Progenitor cell of endocrine pancreas (in vitro differentiated cells): ENCODE data around the gene HRAS. TPM values are rescaled to one million over a fixed set of nuclear protein-coding genes. Genes with fewer than 3 reads are reported as not detected.

ENCODE experiments used
- DNase-seq: peaks from one replicate; pipeline ENCODE4 v3.0.0; 2021; ENCODE audit warnings: low spot score; ENCODE audit not compliant: unreplicated experiment
- H3K27ac Mint-ChIP-seq: 2 replicates; pipeline ENCODE4 v1.8.0; 2021; ENCODE audit warnings: mild to moderate bottlenecking, moderate library complexity, mixed read lengths
- H3K27me3 Mint-ChIP-seq: 2 replicates; pipeline ENCODE4 v1.8.0; 2021; ENCODE audit warnings: mixed read lengths
- H3K36me3 Mint-ChIP-seq: 2 replicates; pipeline ENCODE4 v1.8.0; 2022; ENCODE audit warnings: mixed read lengths; ENCODE audit not compliant: insufficient read depth
- H3K4me1 Mint-ChIP-seq: 2 replicates; pipeline ENCODE4 v1.8.0; 2021; ENCODE audit warnings: low read depth, mixed read lengths
- H3K4me3 Mint-ChIP-seq: 2 replicates; pipeline ENCODE4 v1.8.0; 2021; ENCODE audit warnings: low read depth, mild to moderate bottlenecking, moderate library complexity, mixed read lengths
- H3K9me3 Mint-ChIP-seq: 2 replicates; pipeline ENCODE4 v1.8.0; 2021; ENCODE audit warnings: low read depth, mixed read lengths
- CTCF ChIP-seq: fragments of 200-600 bp; sonication (generic); IDR thresholded peaks from one replicate; pipeline ENCODE4 v1.5.0; 2021; ENCODE audit warnings: antibody characterized with exemption, mild to moderate bottlenecking; ENCODE audit not compliant: unreplicated experiment
- total RNA-seq: library from RNA; stranded (reverse); gene quantifications from 2 replicates; pipeline ENCODE4 v1.2.1, GENCODE V29; 2021

Gene HRAS
- total RNA-seq, 1 donor from 2014 or later: 61.6 TPM

GRCh38 chr11:494761-495536 lies 40.4 kb downstream of the HRAS start:
- Mint-ChIP-seq H3K27me3 (no peaks in the 10 kb centered on the region), H3K36me3 (peaks cover 22% of the 10 kb centered on the region), H3K4me3 (no peak overlapping the region), H3K27ac (no peak overlapping the region), H3K9me3 (no peaks in the 10 kb centered on the region), H3K4me1 (no peaks in the 10 kb centered on the region)
- DNase-seq: no peak
- TF ChIP-seq CTCF: no peak

- no peak for TF ChIP-seq CTCF
- Mint-ChIP-seq H3K4me3 (no peak overlapping the region), H3K4me1 (no peaks in the 10 kb centered on the region), H3K27me3 (no peaks in the 10 kb centered on the region), H3K9me3 (no peaks in the 10 kb centered on the region), H3K27ac (no peak overlapping the region), H3K36me3 (peaks cover 18% of the 10 kb centered on the region)
- DNase-seq: no peak
Observed at GRCh38 chr11:492427-493226, 42.7 kb downstream of the HRAS start.

GRCh38 chr11:491358-491757 lies 44.0 kb downstream of the HRAS start:
- Mint-ChIP-seq H3K27ac (no peak overlapping the region), H3K4me3 (no peak overlapping the region), H3K36me3 (peaks cover 10% of the 10 kb centered on the region), H3K9me3 (no peaks in the 10 kb centered on the region), H3K4me1 (no peaks in the 10 kb centered on the region), H3K27me3 (no peaks in the 10 kb centered on the region)
- DNase-seq: no peak
- no peak for TF ChIP-seq CTCF

GRCh38 chr11:490930-491260 lies 44.5 kb downstream of the HRAS start:
- no peak for TF ChIP-seq CTCF
- Mint-ChIP-seq H3K27ac (no peak overlapping the region), H3K4me1 (no peaks in the 10 kb centered on the region), H3K4me3 (no peak overlapping the region), H3K27me3 (no peaks in the 10 kb centered on the region), H3K9me3 (no peaks in the 10 kb centered on the region), H3K36me3 (peaks cover 8% of the 10 kb centered on the region)
- no peak for DNase-seq

- H3K4me3 Mint-ChIP-seq: no peak overlapping the region
- TF ChIP-seq CTCF: no peak
- no peaks in the 10 kb centered on the region for H3K4me1 Mint-ChIP-seq
- no peaks in the 10 kb centered on the region for H3K9me3 Mint-ChIP-seq
- no peak overlapping the region for H3K27ac Mint-ChIP-seq
- H3K36me3 Mint-ChIP-seq: peaks cover 5% of the 10 kb centered on the region
- no peaks in the 10 kb centered on the region for H3K27me3 Mint-ChIP-seq
- DNase-seq: no peak
Observed at GRCh38 chr11:490186-490929, 45.0 kb downstream of the HRAS start.
